Stimulated activated CD4-positive, alpha-beta T cell treated with anti-CD3 and anti-CD28 coated beads, Interleukin-15, amount 100 ng/mL, for 1 hour (primary cell): Measurements from ENCODE around the gene TCTN3.
"Not testable (repeated sequence)": the region's sequence is repeated elsewhere in the genome, so short reads cannot be mapped to it uniquely, and the experiment has no call there.

Source experiments
- DNase-seq, 2 donors: peaks; one replicate each; pipeline ENCODE4 v3.0.0-alpha.2; 2020; ENCODE audit warnings: low read depth in 1 of 2, low spot score in 1 of 2

The TCTN3 gene

DNA sequence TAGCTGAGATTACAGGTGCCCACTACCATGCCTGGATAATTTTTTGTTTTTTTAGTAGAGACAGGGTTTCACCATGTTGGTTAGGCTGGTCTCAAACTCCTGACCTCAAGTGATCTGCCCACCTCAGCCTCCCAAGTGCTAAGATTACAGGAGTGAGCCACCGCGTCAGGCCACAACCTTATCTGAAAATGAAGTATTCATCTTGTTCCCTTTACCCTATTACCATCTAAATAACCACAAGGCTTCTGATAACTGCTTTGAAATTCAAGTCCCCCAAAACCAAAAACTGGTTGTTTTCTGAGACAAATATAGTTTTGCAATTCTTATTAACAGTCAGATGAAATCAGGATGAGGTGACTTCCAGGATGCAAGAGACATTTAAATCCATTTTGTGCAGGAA is 2.4 kb downstream of the TCTN3 start:
- DNase-seq, result no peak

- DNase-seq, result no peak
Measured at GRCh38 chr10:95688648-95689047, 5.1 kb downstream of the TCTN3 start.

- DNase-seq, result no peak
Measured at GRCh38 chr10:95683966-95684365, 9.8 kb downstream of the TCTN3 start.

DNA sequence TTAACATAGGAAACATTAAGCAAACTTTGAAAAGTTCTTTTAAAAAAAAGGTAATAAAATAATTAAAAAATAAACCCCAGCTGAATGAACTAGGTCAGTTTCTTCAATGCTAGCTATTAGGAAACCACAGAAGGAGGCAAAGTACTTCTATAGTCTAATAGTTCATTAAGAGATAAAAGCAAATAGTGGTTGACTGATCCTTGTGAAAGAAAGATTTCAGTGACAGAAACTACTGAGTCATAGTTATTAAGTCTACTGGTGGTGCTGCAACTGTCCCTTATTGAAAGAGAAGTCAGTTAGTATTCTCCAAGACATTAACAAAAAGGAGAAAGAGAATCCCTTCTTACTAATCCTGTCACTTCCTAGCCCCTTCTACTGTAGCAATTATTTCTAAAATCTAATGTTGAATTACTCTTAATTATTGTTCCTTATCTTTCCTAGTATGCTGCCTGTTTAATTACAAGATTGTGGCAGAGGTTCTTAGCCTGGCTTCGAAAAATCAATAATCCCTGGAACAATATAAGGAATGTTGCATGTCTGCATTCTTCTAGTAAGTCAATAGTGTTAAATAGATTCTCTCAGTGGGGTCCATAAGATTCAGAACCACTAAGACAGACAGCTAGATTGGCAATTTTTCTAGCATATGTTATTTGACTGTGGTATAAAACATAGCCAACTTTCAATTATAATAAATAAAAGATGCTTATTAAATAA is 18.2 kb downstream of the TCTN3 start:
- no peak for DNase-seq

DNA sequence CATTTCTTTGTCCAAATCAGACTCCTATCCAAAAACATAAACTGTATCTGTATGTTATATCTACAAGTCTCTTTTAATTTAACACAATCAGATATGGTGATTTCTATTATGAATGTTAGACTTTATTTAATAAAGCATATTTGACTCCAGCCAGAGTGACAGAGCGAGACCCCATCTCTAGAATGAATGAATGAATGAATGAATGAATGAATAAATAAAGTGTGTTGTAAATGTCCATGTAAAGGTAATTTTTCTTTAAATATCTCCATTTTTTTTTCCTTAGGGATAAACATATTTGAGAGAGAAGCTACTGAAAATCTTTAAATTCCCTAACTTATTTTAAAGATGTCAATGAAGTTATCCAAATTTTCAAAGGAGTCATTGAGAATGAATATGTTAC is 19.1 kb downstream of the TCTN3 start:
- no peak for DNase-seq

DNA sequence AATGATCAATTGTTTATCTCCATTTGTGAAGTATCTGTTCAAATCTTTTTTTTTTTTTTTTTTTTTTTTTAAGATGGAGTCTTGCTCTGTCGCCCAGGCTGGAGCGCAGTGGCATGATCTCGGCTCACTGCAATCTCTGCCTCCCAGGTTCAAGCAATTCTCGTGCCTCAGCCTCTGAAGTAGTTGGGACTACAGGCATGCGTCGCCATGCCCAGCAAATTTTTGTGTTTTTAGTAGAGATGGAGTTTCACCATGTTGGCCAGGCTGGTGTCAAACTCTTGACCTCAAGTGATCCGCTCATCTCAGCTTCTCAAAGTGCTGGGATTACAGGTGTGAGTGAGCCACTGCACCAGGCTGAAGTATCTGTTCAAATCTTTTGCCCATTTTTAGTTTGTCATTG is 21.1 kb downstream of the TCTN3 start:
- not testable (repeated sequence) for DNase-seq

- DNase-seq, result no peak
Measured at GRCh38 chr10:95664543-95664942, 29.2 kb downstream of the TCTN3 start.

DNA sequence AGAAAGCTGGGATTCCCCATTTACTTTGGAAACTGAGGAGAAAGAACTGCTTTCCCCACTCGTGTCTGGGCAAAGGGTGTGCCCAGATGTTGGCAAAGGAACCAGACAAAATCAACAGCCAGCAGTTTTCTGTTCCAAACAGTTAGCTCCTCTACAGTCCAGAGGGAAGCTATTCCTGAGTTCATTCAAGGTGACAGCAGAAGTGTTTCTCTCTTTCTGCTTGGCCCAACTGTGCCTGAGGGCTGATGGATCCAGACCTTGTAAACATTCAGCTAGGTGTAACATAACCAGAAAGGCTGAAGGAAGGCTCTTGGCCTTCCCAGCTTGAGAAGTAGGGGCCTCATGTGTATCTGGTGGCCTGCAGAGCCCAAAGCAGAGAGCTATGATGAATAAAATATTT is 30.2 kb downstream of the TCTN3 start:
- no peak for DNase-seq

GRCh38 chr10:95661818-95662217 is 31.9 kb downstream of the TCTN3 start:
- no peak for DNase-seq

GRCh38 chr10:95660283-95660682 is 33.4 kb downstream of the TCTN3 start:
- no peak for DNase-seq

- DNase-seq, result no peak
Measured at GRCh38 chr10:95657250-95657649, 36.5 kb downstream of the TCTN3 start.

DNA sequence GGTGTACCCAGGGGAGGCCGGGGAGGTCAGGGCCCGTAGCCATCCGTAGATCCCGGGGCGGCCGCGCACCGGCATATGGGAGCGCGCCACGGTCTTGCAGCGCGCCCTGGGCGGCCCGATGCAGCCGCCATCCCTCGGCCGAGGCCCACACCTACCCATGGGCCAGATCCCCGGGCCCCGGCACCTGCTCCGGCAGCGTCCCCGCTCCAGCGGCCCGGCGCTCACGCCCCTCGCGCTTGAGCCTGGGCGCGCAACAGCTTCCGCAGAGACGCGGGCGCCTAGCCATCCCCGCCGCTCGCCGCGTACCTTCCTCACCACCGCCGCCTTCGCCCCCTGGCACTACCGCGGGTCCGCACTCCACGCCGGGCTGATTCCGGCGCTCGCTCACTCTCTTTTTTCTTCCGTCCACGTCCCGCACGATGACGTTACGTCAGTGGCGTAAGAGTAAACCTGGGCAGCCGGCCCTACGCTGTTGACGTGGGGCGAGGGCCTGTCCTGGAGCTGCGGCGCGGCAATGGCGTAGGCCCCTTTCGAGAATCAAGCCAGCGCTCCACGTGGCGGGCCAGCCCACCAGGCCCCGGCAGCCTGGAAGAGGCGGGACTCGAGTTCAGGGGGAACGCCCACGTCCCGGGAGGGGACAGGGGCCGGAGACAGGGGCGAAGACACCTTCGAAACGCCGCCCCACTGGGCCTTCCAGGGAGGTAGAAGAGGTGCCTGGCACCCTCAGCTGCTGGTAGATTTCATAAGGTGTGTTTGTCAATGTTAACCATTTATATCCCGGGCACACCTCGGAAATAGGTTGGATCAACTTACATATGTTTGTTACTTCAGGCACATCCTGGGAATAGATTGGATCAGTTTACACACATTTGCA is 37.2 kb downstream of the TCTN3 start, which contains the start of gene ALDH18A1:
TSS of gene ALDH18A1 (minus strand) at position 421 of the 874 bp plus-strand sequence. CDS start 3,334 bp downstream, outside the sequence.
- DNase-seq, result peak; percentile 85 to 91

- DNase-seq, result no peak
Measured at GRCh38 chr10:95655571-95656290, 38.0 kb downstream of the TCTN3 start.

DNA sequence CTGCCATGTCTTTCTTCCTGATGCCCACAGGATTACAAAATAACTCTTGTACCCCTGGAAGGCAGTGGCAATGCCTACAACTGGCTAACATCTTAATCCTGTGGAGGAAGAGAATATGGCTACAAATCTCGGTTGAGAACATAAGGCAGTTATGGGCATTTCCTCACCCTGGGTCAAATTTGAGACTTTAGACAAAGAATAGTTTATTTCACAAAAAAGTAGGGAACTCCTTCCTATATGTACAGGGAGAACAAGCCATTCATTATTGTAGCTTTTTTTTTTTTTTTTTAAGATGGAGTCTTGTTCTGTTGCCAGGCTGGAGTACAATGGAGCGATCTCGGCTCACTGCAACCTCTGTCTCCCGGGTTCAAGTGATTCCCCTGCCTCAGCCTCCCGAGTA is 39.8 kb downstream of the TCTN3 start:
- DNase-seq, result no peak

DNA sequence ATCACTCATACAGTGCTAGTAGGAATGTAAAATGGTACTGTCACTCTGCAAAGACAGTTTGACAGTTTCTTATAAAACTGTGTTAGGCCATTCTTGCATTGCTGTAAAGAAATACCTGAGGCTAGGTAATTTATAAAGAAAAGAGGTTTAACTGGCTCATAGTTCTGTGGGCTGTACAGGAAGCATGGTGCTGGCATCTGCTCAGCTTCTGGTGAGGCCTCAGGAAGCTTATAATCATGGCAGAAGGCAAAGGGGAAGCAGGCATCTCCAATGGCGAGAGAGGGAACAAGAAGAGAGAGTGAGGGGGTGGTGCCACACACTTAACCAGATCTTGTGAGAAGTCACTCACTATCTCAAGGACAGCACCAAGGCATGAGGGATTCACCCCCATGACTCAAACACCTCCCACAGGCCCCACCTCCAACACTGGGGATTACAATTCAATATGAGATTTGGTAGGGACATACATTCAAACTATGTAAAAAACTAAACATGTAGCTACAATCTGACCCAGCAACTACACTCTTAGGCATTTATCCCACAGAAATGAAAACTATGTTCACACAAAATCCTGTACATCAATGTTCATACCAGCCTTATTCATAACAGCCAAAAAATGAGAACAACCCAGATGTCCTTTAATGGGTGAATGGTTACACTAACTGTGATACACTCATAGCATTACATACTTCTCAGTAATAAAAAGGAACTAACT is 42.2 kb downstream of the TCTN3 start:
- DNase-seq, result no peak

- DNase-seq, result no peak
Measured at GRCh38 chr10:95650232-95650631, 43.5 kb downstream of the TCTN3 start.

DNA sequence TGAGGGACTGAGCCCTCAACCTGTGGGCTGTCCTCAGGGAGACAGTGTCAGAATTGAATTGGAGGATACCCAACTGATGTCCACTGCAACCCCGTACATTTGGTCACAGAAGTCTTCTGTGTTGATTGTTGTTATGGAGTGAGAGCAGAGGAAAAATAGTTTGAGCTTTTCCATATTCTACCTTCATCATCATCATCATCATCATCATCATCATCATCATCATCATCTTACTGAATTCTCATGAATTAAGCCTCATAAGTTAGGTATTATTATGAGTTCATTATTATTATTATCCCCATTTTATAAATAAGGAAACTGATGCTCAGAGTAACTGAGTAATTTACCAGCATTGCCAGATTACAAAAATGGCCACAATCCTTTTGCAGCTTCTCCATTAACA is 45.6 kb downstream of the TCTN3 start:
- no peak for DNase-seq

- DNase-seq, result no peak
Measured at GRCh38 chr10:95646160-95646559, 47.6 kb downstream of the TCTN3 start.

DNA sequence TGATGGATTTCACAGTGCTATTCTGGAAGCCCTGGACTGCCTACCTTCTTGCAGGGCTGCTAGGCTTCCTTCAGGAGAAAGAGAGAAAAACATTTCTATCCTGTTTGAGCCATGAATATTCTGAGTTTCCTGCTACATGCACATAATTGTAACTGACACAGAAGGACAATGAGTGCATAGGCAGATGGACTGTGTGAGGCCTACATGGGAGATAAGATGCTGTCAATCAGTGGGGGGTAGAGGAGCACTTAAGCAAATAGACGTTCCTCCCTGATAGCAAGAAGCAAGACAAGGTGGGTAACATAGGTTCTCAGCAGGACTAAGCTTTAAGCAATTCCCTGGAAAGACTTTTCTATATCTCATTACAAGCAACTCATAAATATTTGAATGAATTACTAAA is 48.8 kb downstream of the TCTN3 start:
- DNase-seq, result no peak

GRCh38 chr10:95640891-95641315 is 52.8 kb downstream of the TCTN3 start:
- DNase-seq, result no peak

- DNase-seq, result no peak
Measured at GRCh38 chr10:95637911-95638310, 55.8 kb downstream of the TCTN3 start.
